Liver (tissue), 10 donors: ENCODE data around the gene LHFPL3. TPM values are rescaled to one million over a fixed set of nuclear protein-coding genes. Genes with fewer than 3 reads are reported as not detected.

Experiments
- DNase-seq: peaks from one replicate; pipeline ENCODE4 v3.0.0-alpha.2; 2017; ENCODE audit warnings: low spot score
- H3K27ac ChIP-seq, 2 donors: one replicate each; pipeline ENCODE4 v1.7.0; 2013; ENCODE audit warnings: inconsistent platforms in 2 of 2, low read length in 2 of 2, control low read depth in 1 of 2, low read depth in 1 of 2, mild to moderate bottlenecking in 1 of 2
- H3K27me3 ChIP-seq, 4 donors: one replicate each; pipeline versions ENCODE4 v1.6.1 to v1.7.0; 2013; ENCODE audit warnings: low read length in 3 of 4, inconsistent platforms in 1 of 4, mild to moderate bottlenecking in 1 of 4, moderate library complexity in 1 of 4; ENCODE audit not compliant: control insufficient read depth in 4 of 4, insufficient read depth in 4 of 4
- H3K36me3 ChIP-seq, 4 donors: one replicate each; pipeline versions ENCODE4 v1.6.1 to v1.7.0; 2013; ENCODE audit warnings: low read length in 3 of 4, mild to moderate bottlenecking in 3 of 4, low read depth in 1 of 4, moderate library complexity in 1 of 4; ENCODE audit not compliant: control insufficient read depth in 4 of 4, insufficient read depth in 3 of 4
- H3K4me1 ChIP-seq, 4 donors: one replicate each; pipeline versions ENCODE4 v1.6.1 to v1.7.0; 2013; ENCODE audit warnings: low read length in 3 of 4, mild to moderate bottlenecking in 3 of 4, moderate library complexity in 1 of 4; ENCODE audit not compliant: control insufficient read depth in 4 of 4, insufficient read depth in 4 of 4
- H3K4me3 ChIP-seq, 3 donors: one replicate each; pipeline versions ENCODE4 v1.6.1 to v1.7.0; 2013; ENCODE audit warnings: low read length in 3 of 3, control low read depth in 1 of 3, low read depth in 1 of 3, mild to moderate bottlenecking in 1 of 3
- H3K9ac ChIP-seq, 2 donors: one replicate each; pipeline ENCODE4 v1.7.0; 2013; ENCODE audit warnings: low read length in 2 of 2, mild to moderate bottlenecking in 2 of 2, moderate library complexity in 2 of 2, control low read depth in 1 of 2, low read depth in 1 of 2
- H3K9me3 ChIP-seq, 4 donors: one replicate each; pipeline versions ENCODE4 v1.6.1 to v1.7.0; 2013; ENCODE audit warnings: low read length in 3 of 4; ENCODE audit not compliant: control insufficient read depth in 4 of 4
- FOXA1 ChIP-seq: IDR thresholded peaks from 2 replicates; pipeline ENCODE4 v1.6.1; 2016; ENCODE audit warnings: antibody characterized with exemption
- FOXA2 ChIP-seq: IDR thresholded peaks from 2 replicates; pipeline ENCODE4 v1.6.1; 2016; ENCODE audit warnings: antibody characterized with exemption
- HNF4A ChIP-seq, 2 donors: conservative IDR thresholded peaks; 2 replicates each; pipeline ENCODE4 v1.6.1; 2016; ENCODE audit warnings: antibody characterized with exemption in 2 of 2, mild to moderate bottlenecking in 2 of 2
- HNF4G ChIP-seq: IDR thresholded peaks from 2 replicates; pipeline ENCODE4 v1.6.1; 2016; ENCODE audit warnings: antibody characterized with exemption
- REST ChIP-seq: IDR thresholded peaks from 2 replicates; pipeline ENCODE4 v1.6.1; 2016; ENCODE audit warnings: antibody characterized with exemption, mild to moderate bottlenecking
- RXRA ChIP-seq, 2 donors: IDR thresholded peaks; 2 replicates each; pipeline ENCODE4 v1.6.1; 2017 to 2018; ENCODE audit warnings: antibody characterized with exemption in 2 of 2, mild to moderate bottlenecking in 1 of 2
- WGBS: extraction: QIAGEN DNeasy Blood & Tissue Kit; methylation state at CpG from one replicate; pipeline ENCODE4 v1.1.7; 2013; 5-methylcytosine and 5-hydroxymethylcytosine counted together
- polyA plus RNA-seq, 2 donors: library from polyadenylated mRNA; stranded (reverse) in 1 of 2; unstranded in 1 of 2; fragments of 200-250 nt in 1 of 2; fragments of >200 nt in 1 of 2; fragmentation: Nextera tagmentation in 1 of 2; extraction: Ambion mirVana in 1 of 2; gene quantifications; one replicate each; pipeline versions ENCODE4 v1.2.1 to v1.2.3, GENCODE V29; 2013 to 2015
- small RNA-seq: library from RNA; depleted of rRNA; stranded (forward); fragments of <200 nt; gene quantifications from one replicate; pipeline ENCODE3, GENCODE V24; 2014
- total RNA-seq, 2 donors: library from RNA; depleted of rRNA; stranded (reverse); fragments of >200 nt; gene quantifications; one replicate each; pipeline ENCODE4 v1.2.3, GENCODE V29; 2014
- TF ChIP-seq, protein P1 (sequence below): IDR thresholded peaks from 2 replicates; pipeline ENCODE4 v1.6.1; 2016; ENCODE audit warnings: antibody characterized with exemption
- donor health status: healthy.
- donor health status: healthy.
- donor health status: healthy.
- donor health status: healthy.
- donor health status: healthy.

LHFPL3 gene
- total and polyA plus RNA-seq, 4 donors: not detected

- no peak overlapping the region for H3K27ac ChIP-seq
- TF ChIP-seq FOXA1 (no peak), FOXA2 (no peak), RXRA (IDR thresholded peaks at IDR 0.05) (no peak), HNF4A (conservative IDR thresholded peaks at IDR 0.05) (no peak), REST (no peak)
- TF ChIP-seq, protein P1, sequence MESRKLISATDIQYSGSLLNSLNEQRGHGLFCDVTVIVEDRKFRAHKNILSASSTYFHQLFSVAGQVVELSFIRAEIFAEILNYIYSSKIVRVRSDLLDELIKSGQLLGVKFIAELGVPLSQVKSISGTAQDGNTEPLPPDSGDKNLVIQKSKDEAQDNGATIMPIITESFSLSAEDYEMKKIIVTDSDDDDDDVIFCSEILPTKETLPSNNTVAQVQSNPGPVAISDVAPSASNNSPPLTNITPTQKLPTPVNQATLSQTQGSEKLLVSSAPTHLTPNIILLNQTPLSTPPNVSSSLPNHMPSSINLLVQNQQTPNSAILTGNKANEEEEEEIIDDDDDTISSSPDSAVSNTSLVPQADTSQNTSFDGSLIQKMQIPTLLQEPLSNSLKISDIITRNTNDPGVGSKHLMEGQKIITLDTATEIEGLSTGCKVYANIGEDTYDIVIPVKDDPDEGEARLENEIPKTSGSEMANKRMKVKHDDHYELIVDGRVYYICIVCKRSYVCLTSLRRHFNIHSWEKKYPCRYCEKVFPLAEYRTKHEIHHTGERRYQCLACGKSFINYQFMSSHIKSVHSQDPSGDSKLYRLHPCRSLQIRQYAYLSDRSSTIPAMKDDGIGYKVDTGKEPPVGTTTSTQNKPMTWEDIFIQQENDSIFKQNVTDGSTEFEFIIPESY: no peak
- no peaks in the 10 kb centered on the region for H3K36me3 ChIP-seq
- WGBS: 82% methylated on average over 7 of the region's 7 CpGs
- no peak for DNase-seq
- H3K9me3 ChIP-seq: no peaks in the 10 kb centered on the region
- H3K27me3 ChIP-seq: no peaks in the 10 kb centered on the region
- no peak overlapping the region for H3K9ac ChIP-seq
- no peak overlapping the region for H3K4me3 ChIP-seq
- H3K4me1 ChIP-seq: no peaks in the 10 kb centered on the region
Observed at GRCh38 chr7:104951546-104951945, 623.1 kb downstream of the LHFPL3 start.

GRCh38 chr7:104955276-104955675 is 626.9 kb downstream of the LHFPL3 start:
- no peak overlapping the region for H3K4me3 ChIP-seq
- no peaks in the 10 kb centered on the region for H3K27me3 ChIP-seq
- no peak overlapping the region for H3K27ac ChIP-seq
- DNase-seq: no peak
- H3K4me1 ChIP-seq: no peaks in the 10 kb centered on the region
- 94% methylated on average over 2 of the region's 2 CpGs for WGBS
- no peak for TF ChIP-seq HNF4G
- no peaks in the 10 kb centered on the region for H3K9me3 ChIP-seq
- H3K36me3 ChIP-seq: no peaks in the 10 kb centered on the region
- H3K9ac ChIP-seq: no peak overlapping the region

Small RNA genes lying within 50 kb of the gene (small RNA-seq; reads per million reads assigned to genes)
- gene RN7SL8P: not detected

Other genes with a start within 250 kb of the LHFPL3 start
- 10 to 100 TPM; 14.1 to 20.7 TPM for gene ORC5, start 120.6 kb upstream of the LHFPL3 start, total RNA-seq
- gene ORC5, start 120.6 kb upstream of the LHFPL3 start, polyA plus RNA-seq: 1 to 10 TPM; 8.4 to 8.9 TPM